ENCODE measurements around the gene KCNH5. TPM values are rescaled to one million over a fixed set of nuclear protein-coding genes. Genes with fewer than 3 reads are reported as not detected.
A peak's percentile ranks its signal among the peaks of the same experiment; 100 is the strongest.

KCNH5 gene
- total RNA-seq, 1 donor from 2014 or later, result 5.3 TPM

- no peak for DNase-seq (ENCODE audit: low spot score)
Measured at GRCh38 chr14:63009495-63009894, 35.8 kb downstream of the KCNH5 start.

GRCh38 chr14:63006531-63006930 lies 38.7 kb downstream of the KCNH5 start:
- no peak for DNase-seq (ENCODE audit: low spot score)

DNA sequence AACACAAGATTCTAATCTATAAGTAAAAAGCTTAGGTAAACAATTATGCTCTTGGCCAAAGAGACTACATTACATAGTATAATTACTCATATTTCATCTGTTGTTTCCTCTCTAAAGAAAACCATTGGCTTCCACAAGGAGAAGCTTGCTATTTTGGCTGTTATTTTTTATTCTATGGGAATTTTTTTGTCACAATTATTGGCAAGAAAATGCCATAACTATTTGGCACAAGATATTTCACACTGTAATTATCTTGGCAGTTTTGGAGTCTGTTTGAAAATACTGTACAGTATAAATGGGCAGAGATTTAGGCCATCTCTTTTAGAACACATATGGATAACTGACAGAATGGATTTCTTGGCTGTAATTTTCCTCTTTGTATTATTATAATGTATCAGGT lies 51.2 kb downstream of the KCNH5 start:
- no peak for DNase-seq (ENCODE audit: low spot score)

DNA sequence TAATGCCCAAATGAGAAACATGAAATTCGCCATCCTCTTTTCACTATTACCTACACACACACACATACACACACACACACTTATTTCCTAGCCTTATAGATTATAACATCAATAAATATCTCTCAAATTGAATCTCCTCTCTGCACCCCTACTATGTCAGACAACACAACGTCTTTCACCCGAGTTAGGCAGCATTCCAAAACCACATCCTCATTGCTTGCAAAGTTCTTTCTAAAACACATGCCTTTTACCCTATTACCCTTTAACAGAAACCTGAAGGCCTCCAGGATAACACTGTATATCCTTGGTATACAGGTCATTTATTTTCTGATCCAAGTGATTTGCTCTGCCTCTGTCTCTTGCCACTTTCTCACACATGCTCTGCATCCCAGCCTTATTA lies 56.3 kb downstream of the KCNH5 start:
- DNase-seq (ENCODE audit: low spot score), result no peak

- DNase-seq (ENCODE audit: low spot score), result no peak
Measured at GRCh38 chr14:62983821-62984220, 61.4 kb downstream of the KCNH5 start.

- no peak for DNase-seq (ENCODE audit: low spot score)
Measured at GRCh38 chr14:62980693-62981092, 64.6 kb downstream of the KCNH5 start.

DNA sequence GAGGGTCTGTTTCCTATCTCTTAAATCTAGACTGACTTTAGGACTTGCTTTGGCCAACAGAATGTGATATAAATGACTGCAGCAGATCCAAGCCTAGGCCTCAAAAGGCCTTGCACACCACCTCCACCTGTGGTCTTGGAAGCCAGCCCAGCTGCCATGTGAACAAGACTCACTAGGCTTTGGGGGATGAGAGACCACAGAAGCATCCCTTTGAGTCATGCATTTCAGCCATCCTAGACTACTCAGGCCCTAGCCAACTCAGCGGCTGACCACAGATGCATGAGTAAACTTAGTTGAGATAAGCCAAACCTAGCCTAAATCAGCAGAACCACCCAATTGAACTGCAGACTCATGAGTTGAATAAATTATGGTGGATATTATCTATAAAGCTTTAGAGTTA lies 87.7 kb downstream of the KCNH5 start:
- DNase-seq (ENCODE audit: low spot score), result peak; percentile 82

DNA sequence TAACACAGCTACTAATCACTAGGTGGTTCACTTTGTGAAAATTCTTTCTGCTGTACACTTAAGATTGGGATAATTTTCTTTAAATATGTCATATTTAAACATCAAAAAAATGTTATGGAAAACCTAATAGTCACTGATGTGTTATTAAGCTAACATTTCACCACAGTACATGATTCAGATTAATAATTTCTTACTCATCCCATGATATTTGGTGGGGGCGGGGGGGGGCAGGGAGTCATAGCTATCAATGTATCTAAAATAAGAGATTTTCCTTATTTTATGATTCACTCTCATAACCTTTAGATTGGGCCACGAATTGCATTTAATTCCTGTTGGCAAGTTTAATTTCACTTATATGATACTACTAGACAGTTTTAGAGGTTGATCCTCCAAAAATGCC lies 88.8 kb downstream of the KCNH5 start:
- no peak for DNase-seq (ENCODE audit: low spot score)

DNA sequence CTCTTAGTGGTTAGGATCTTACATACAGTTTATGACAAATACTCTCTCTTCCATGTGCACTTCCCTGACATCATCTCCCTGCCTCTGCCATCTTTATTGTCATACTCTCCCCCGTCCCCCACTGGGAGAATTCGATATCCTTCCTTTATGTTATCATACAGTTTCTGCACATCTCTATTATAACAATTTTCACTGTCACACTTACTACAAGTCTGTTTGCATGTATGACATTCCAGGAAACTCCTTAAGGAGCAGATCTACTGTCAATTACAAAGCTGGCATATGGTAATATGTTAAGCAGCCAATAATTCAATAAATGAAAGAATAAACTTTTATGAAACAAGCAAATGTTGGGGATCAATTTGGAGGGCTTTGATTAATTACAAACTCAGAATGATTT lies 91.1 kb downstream of the KCNH5 start:
- no peak for DNase-seq (ENCODE audit: low spot score)

GRCh38 chr14:62952226-62952625 lies 93.0 kb downstream of the KCNH5 start:
- DNase-seq (ENCODE audit: low spot score), result no peak

DNA sequence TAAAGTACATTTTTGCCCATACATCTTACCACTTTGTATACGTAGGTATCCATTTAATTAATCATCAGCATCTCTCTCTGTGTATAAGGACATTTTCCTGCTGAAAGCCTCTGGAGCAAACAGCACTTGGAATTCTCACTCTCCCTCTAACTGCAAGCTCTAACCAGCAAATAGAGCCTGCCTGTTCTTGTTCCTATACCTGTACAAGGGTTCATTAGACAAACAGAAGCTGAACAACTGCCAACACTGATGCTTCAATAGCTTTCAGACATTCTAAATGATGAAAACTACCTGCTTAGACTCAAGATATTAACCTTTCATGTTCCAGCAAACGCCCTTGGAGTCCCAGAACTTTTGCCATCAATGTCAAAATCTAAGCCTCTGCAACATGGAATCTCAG lies 98.0 kb downstream of the KCNH5 start:
- no peak for DNase-seq (ENCODE audit: low spot score)

DNA sequence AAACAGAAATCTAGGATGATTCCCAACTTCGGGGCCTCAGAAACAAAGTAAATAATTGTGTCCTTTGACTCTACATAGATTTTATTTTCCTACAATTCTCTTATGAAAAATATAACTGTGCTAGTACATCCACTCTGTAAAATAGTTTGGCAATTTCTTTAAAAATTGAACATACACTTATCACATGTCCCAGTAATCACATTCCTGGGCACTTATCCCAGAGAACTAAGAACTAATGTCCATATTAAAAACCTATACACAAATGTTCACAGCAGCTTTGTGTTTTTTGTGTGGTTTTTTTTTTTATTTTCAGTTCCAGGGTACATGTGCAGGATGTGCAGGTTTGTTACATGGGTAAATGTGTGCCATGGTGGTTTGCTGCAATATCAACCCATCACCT lies 99.0 kb downstream of the KCNH5 start:
- no peak for DNase-seq (ENCODE audit: low spot score)

- DNase-seq (ENCODE audit: low spot score), result peak; percentile 47
Measured at GRCh38 chr14:62943202-62943601, 102.1 kb downstream of the KCNH5 start.

DNA sequence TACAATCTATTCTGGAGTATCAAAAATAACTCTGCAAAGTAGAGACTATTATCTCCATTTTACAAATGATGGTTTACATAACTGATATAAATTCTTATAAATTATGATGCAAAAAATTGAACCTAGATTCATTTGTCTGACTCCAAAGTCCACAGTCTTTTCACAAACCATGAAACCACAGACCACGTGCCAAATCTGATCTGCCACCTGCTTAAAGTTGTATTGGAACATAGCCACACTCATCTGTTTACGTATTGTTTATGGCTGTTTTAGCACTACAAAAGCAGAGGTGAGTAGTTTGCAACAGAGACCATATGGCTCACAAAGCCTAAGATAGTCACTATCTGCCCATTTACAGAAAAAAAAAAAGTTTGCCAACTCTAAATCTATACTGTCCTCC lies 105.3 kb downstream of the KCNH5 start:
- DNase-seq (ENCODE audit: low spot score), result no peak

DNA sequence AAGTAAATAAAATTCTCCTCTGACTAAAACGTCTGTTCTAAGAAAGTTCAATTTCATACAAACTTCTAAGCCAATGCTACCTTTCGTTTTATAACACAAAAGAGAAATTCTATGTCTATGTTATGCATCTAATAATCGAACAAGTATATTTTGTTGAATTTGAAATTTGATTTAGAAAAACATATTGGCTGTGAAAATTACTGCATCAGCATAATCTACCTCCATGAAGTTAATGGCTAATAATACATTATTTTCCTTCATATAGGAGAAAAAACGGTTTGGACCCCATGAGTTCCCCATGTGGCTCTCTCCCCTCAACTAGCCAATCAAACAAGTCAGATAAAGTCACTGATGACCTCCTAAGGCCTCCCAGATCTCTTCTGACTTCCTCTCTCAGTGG lies 106.5 kb downstream of the KCNH5 start:
- no peak for DNase-seq (ENCODE audit: low spot score)

DNA sequence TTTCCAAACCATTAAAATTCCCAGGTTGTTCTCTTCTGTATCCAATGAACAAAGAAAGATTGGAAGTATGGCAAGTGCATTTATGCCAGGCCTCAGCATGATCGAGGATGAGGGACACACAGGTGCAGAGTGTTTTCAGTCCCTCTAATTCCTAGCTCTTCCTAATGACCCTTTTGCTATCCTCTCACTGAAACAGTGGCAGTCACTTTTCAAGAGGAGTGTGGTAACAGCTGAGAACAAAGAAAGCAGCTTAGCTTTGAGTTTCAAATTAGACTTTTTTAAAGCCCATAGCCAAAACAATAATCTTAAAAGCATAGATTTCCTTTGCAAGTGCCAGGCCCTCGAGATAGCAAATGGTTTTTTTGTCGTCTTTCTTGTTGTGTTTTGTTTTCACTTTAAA lies 110.8 kb downstream of the KCNH5 start:
- no peak for DNase-seq (ENCODE audit: low spot score)

DNA sequence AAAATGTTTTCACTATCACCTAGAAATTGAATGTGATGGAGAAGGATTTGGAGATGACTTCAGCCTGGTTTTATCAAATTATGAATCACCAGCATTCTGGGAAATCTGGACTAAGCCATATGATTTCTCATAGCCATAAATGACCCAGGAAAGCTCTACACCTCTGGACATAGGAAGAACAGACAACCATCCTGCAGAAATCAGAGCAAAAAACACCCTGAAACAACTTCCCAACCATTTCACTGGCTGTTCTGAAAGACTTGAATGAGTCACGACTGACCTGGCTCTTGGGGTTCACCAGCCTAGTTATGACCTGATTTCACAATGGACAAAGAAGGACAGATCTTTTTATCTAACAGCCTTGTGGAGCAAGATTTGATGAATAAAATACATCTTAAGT lies 123.8 kb downstream of the KCNH5 start:
- DNase-seq (ENCODE audit: low spot score), result peak; percentile 47

- no peak for DNase-seq (ENCODE audit: low spot score)
Measured at GRCh38 chr14:62916551-62916950, 128.7 kb downstream of the KCNH5 start.

GRCh38 chr14:62914873-62915272 lies 130.4 kb downstream of the KCNH5 start:
- no peak for DNase-seq (ENCODE audit: low spot score)

GRCh38 chr14:62914025-62914424 lies 131.2 kb downstream of the KCNH5 start:
- no peak for DNase-seq (ENCODE audit: low spot score)

DNA sequence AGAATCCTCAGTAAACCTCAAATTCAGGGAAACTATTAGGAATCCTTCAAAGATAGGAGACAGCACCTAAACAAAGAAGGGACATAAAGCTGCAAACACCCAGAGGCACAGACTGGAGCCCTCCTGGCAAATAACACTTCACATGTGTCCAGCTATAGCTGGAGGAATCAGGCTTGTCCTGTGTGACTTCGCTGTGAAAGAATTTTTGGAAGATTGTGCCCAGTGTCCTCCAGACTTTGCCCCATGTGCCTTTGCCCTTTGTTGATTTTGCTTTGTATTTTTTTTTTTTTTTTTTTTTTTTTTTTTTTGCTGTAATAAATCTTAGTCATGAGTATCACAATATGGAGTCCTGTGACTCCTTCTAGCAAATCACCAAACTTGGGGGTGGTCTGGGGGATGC lies 136.8 kb downstream of the KCNH5 start:
- DNase-seq (ENCODE audit: low spot score), result no peak

- DNase-seq (ENCODE audit: low spot score), result no peak
Measured at GRCh38 chr14:62905566-62905965, 139.7 kb downstream of the KCNH5 start.

DNA sequence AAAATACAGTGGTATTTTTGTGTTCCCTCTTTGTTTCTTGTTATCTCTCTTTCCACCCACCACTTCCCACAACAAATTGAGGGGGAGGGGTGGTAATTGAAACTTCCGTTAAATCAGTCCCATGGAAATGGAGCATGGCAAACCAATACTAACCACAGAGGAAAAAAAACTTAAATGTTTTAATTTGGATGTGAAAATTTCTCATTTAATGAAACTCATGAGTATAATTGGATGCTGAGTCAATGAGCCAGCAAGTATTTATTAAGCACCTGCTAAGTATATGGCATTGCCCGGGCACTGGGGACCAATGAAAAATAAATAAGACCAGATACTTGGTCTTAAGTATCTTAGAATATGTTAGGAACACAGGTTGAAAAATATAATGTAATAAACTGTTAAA lies 147.5 kb downstream of the KCNH5 start:
- no peak for DNase-seq (ENCODE audit: low spot score)

DNA sequence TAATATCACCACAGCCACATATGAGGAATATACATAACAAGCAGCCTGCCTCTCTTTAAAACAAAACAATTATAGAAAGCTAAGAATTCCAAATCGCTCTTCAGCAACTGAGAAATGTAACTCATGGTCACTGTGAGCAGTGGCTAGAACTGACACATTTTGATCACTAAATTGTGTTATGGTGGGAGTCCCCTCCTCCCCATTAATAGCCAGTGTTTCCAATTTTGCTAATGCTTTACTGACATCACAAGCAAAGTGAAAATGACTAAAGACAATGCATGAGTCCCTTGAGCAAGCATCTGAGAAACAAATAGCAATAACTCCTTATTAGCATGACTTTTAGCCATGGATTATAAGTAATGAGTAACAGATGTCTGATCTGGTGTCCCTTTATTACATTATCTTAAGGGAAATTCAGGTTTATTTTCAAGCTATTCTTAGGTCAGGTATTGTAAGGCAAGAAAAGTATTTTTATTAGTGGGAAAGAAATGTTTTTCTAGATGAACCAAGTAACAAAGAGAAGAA lies 148.3 kb downstream of the KCNH5 start:
- no peak for DNase-seq (ENCODE audit: low spot score)

- no peak for DNase-seq (ENCODE audit: low spot score)
Measured at GRCh38 chr14:62894736-62895135, 150.5 kb downstream of the KCNH5 start.
